HepG2 (cell line): ENCODE measurements around the gene KRTAP1-3. TPM values are rescaled to one million over a fixed set of nuclear protein-coding genes. Genes with fewer than 3 reads are reported as not detected.

Source experiments
- AKAP8 ChIP-seq: sonication (generic); formaldehyde crosslinking; IDR thresholded peaks from 2 replicates; pipeline ENCODE4 v1.5.1; 2020; ENCODE audit warnings: mild to moderate bottlenecking, missing genetic modification reagents
- CENPBD1 ChIP-seq: sonication (generic); formaldehyde crosslinking; IDR thresholded peaks from 2 replicates; pipeline ENCODE4 v1.8.0; 2022; ENCODE audit warnings: missing genetic modification reagents, low read depth, mild to moderate bottlenecking, borderline replicate concordance
- FUBP1 ChIP-seq: sonication (generic); formaldehyde crosslinking; IDR thresholded peaks from 2 replicates; pipeline ENCODE4 v1.5.1; 2020; ENCODE audit warnings: missing genetic modification reagents, mild to moderate bottlenecking, borderline replicate concordance
- HMGXB3 ChIP-seq: sonication (generic); formaldehyde crosslinking; IDR thresholded peaks from 2 replicates; pipeline ENCODE4 v1.4.0; 2020; ENCODE audit warnings: missing genetic modification reagents, borderline replicate concordance
- SKIL ChIP-seq: sonication (generic); formaldehyde crosslinking; IDR thresholded peaks from 2 replicates; pipeline ENCODE4 v1.8.0; 2022; ENCODE audit warnings: missing genetic modification reagents, mild to moderate bottlenecking, moderate library complexity, borderline replicate concordance
- SNAPC4 ChIP-seq: sonication (generic); formaldehyde crosslinking; IDR thresholded peaks from 2 replicates; pipeline ENCODE4 v1.4.0; 2020; ENCODE audit warnings: mild to moderate bottlenecking, missing genetic modification reagents
- ZFP91 ChIP-seq: sonication (generic); formaldehyde crosslinking; IDR thresholded peaks from 2 replicates; pipeline ENCODE4 v1.9.0; 2022; ENCODE audit warnings: missing genetic modification reagents, mild to moderate bottlenecking, borderline replicate concordance
- ZNF569 ChIP-seq: sonication (generic); formaldehyde crosslinking; IDR thresholded peaks from 2 replicates; pipeline ENCODE4 v1.5.0; 2020; ENCODE audit warnings: mild to moderate bottlenecking, missing genetic modification reagents, moderate library complexity, borderline replicate concordance
- polyA plus RNA-seq, 8 experiments: library from polyadenylated mRNA; depleted of rRNA in 3 of 8; stranded (reverse) in 7 of 8; unstranded in 1 of 8; fragments of >200 nt; fragmentation: Illumina TruSeq in 4 of 8; extraction: Trizol in 4 of 8; gene quantifications; 2 replicates each; pipeline versions ENCODE4 v1.2.1 to v1.2.3, GENCODE V29; 2011 to 2016; ENCODE audit warnings: low read depth in 4 of 8, missing spikeins in 1 of 8, mixed read lengths in 1 of 8; ENCODE audit not compliant: insufficient read depth in 1 of 8
- total RNA-seq, 5 experiments: library from RNA; depleted of rRNA; stranded (reverse); fragments of >200 nt; fragmentation: Illumina TruSeq; extraction: Trizol; gene quantifications; 2 replicates each; pipeline ENCODE4 v1.2.3, GENCODE V29; 2016; ENCODE audit warnings: low read depth in 1 of 5

Gene KRTAP1-3
- total and polyA plus RNA-seq, 2 of the 13 experiments (the other 11 are each of a cell fraction or from before 2014, with no cell fraction given) = not detected

- no peak for TF ChIP-seq ZNF569 (CRISPR knock-in tag)
- no peak for TF ChIP-seq AKAP8
- TF ChIP-seq FUBP1 = no peak
- TF ChIP-seq SKIL (CRISPR knock-in tag) = no peak
- 0 out of 2 replicates have a peak, but pooled peaks have one; percentile 29 for TF ChIP-seq ZFP91 (CRISPR knock-in tag)
- TF ChIP-seq HMGXB3 (CRISPR knock-in tag) = no peak
- TF ChIP-seq CENPBD1 (CRISPR knock-in tag) = no peak
- TF ChIP-seq SNAPC4 (CRISPR knock-in tag) = no peak
Measured at GRCh38 chr17:41008811-41009210, 25.9 kb downstream of the KRTAP1-3 start, which contains the start of gene KRTAP3-1 (continued).
